NCI-H345 (cell line): ENCODE measurements around the gene KRT80.
"Not testable (repeated sequence)": the region's sequence is repeated elsewhere in the genome, so short reads cannot be mapped to it uniquely, and the experiment has no call there.

ENCODE experiments used
- DNase-seq: peaks from one replicate; lab custom pipeline; 2025; lab: John Stamatoyannopoulos, UW

KRT80 gene

DNA sequence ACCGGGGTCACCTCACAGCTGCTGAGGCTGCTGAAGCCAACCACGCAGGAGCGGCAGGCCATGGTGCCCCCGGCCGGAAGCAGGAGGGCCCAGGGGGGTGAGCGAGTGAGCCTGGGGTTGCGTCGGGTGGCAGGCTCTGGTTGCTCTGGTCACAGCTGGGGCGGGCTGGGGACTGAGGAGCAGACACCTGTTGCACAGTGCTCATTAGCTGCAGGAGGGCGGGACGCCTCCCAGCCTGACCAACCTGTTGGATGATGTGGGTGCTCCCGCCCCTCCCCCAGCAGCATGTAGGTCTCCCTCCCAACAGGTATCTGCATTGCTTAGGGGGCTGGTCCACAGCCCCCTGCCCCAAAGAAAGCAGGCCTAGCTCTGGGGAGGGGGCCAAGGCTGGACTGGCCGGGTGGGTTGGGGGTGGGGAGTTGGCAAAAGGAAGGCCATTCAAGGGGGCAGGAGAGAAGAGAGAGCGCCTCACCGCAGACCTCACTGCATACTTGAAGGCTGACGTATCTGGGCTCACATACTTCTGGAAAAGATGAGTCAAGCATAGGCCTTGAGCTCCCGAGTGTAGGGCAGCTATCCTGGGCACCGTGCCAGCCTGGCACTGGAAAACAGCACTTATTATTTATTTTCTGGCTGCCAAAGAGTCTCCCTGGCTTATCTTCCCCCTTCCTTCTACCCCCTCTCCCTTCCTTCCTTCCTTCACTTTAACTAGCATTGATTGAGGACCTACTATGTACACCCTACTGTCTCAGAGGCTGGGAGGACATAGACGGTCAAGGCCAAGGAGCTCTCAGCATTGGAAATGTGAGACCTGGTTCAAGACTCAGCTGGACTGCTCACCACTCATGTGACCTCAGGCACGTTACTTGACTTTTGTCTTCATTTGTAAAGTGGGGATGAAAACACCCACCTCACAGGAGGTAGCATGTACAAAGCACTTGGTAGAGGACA lies at the start of gene KRT80:
Gene KRT80, minus strand, starts transcription at position 174 of the 951 bp plus-strand sequence. Its CDS starts 112 bp downstream, at position 62.
- peak; percentile 94 for DNase-seq

DNA sequence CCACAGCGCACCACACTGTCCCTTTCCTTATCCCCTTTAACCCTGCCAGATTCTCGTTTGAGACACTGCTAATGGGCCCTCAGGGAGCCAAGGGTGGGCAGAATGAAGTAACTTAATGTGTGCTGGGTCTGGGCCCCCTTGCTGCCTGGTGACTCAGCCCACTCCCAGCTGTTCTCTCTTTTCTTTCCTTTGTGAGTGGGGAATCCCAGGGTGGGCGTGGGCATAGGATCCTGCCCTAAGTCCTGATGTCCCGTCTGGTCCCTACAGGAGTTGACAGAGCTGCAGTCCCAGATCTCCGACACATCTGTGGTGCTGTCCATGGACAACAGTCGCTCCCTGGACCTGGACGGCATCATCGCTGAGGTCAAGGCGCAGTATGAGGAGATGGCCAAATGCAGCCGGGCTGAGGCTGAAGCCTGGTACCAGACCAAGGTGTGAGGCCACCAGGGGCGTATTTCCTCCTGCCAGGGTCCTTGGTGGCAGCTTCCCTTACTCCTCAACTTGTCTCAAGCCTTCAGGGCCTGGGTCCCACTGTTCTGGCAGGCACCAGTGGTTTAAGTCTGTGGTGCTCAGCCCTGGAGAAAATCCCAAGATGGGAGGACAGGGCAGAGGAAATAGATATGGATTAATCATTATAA lies 49.5 kb upstream of the KRT80 start:
- DNase-seq = no peak

DNA sequence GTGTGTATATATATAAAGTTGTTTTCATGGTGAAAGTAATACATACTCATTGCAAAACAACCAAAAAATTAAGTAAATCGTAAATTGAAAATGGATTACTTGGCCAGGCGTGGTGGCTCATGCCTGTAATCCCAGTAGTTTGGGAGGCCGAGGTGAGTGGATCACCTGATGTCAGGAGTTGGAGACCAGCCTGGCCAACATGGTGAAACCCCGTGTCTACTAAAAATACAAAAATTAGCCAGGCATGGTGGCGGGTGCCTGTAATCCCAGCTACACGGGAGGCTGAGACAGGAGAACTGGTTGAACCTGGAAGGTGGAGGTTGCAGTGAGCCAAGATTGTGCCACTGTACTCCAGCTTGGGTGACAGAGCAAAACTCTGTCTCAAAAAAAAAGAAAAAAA lies 48.4 kb upstream of the KRT80 start:
- DNase-seq = not testable (repeated sequence)

DNA sequence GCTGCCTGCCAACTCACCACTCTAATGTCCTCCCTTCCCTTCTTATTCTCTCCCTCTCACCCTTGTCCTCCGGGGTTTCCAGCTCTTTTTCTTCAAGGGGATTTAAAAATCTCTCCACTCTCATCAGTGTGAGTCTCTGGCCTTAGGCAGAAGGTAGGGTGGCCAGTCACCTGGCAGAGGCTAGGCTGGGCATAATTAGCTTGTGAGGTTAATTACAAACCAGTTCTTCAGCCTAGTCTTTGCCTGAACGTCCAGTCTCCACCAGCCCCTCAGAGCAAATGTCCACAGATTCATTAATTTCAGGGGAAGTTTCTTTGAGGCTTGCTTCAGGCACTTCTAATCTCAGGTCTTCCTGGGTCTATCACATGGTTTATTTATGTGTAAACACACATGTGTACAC lies 48.0 kb upstream of the KRT80 start:
- no peak for DNase-seq

DNA sequence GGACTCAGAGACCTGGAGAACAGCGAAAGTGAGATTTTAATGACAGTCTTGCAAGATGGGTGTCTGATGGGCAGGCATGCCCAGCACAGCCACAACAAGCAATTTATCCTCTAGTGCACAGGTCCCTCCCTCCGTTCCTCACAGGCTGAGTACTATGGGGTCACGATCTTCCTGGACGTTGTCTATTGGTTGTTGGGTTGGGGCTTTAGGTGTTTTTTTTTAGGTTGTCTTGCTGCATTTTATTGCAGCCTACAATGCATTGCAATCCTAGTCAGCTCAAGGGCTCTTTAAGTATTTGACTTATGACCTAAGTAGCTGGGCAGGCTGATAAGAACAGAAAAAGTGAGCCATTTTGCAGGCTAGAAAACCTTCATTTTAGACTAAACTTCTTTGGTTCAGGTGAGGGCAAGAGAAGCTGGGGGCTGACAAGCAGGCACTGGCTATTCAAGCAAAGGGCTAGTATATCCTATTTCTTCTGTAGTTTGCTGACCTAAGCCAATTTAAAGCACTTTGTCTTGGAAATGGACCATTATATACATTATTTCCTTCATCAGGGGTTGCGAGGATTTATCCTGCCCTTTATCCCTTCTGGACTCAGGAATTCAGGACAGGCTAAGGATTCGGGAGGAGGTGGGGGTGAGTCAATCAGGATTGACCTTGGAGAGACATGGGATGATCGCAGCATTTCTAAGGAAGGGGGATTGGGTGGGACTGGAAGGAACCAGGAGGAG lies 47.3 kb upstream of the KRT80 start:
- no peak for DNase-seq

DNA sequence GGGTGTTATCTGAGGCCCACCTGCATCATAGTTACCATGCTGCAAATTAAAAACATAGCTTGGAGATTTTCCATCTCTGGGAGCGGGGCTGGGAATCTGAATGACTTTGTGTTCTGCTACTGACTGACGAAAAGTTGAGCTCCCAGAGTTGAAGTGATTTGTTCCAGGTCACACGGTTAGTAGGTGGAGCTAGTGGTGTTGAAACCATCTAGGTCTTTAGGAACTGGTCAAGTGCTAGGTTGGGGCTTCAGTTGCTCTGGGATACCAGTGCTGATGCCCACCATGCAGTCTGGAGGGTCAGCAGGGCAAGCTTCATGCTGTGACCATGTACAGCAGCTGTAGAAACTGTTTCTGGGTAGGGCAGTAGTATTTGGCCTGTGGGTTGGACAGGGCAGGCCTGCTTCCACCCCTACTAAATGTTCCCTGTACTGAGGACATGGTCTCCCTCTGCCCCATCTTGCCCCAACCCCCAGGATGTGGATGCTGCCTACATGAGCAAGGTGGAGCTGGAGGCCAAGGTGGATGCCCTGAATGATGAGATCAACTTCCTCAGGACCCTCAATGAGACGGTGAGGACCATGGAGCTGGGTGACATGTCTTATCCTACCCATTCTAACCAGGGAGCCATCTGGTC lies 46.5 kb upstream of the KRT80 start:
- no peak for DNase-seq

DNA sequence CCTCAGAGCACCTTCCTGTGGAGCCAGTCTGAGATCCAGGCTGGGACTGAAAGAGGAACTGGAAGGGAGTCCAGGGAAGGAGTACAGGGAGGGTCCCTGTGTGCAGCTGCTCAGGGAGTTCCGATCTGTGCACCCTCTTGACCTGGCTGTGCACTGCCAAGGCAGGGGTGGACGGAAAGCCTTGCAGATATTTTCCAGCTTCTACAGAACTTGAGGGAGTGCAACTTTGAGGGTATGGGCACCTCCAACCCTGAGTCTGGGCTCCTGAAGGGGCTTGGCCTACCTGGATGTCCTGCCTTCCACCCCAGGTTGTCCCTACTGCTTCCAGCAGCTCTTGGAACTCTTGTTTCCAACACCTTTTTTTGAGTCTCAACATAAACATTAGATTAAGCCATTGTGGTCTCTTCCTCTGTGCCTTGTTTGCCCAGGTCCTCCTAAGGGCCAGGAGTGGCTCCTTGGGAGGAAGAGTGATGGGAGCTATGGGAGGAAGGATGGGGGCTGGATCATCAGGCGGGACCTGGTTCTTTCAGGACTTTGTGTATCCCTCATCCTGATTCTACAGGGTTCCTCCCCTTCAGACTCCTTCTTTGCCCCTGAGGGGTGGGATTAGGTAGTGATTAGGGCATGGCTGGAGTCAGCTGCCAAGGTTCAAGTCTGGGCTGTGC lies 44.7 kb upstream of the KRT80 start:
- DNase-seq = no peak

DNA sequence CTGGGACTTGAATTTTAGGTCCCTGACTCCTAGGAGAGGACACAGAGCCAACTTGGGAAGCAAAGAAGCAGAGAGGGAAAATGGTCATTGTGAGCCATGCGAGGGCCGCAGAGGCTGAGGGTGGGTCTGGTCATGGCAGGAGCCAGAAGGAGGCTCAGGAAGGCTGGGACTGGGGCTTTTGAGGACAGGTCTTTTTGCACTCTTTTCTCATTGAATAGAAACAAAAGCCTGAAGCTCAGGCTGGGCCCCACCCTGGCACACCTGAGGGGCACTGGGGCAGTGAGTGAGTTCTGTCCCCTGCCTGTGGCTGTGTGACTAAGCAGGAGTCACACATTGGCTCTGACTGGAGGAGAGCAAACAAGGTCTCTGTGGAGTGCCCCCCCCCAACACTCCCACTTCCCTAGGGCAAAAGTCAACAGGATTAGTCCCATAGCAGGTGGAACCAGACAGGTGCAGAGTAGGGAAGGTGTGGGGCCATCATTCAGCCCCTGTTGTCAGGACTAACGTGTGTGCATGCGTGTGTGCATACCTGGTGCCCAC lies 44.1 kb upstream of the KRT80 start:
- peak; percentile 85 for DNase-seq

DNA sequence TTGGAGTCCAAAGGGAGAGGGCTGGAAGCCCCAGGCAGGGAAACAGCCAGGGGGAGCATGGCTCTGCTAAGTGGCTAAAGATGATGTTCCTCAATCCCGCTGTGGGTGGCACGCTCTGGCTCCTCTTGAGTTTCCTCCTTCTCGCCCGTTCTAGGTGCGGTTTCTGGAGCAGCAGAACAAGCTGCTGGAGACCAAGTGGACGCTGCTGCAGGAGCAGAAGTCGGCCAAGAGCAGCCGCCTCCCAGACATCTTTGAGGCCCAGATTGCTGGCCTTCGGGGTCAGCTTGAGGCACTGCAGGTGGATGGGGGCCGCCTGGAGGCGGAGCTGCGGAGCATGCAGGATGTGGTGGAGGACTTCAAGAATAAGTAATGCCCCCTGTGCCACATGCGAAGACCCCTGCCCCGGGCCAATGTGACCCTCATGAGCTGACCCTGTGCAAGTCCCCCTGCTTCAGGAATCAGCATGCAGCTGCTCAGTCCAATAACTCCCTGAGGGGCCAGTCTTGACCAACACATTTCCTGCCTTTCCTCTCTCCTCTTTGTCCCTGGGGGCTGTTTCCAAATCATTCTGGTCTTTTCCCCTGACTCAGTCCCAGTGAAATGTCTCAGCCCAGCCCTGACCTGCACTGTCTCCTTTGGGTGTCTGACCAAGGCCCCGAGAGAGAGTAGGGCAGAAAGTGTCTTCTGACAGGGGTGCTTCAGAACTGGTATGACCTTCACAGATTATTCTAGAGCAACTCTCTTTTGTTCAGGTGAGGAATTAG lies 43.4 kb upstream of the KRT80 start:
- DNase-seq = no peak

DNA sequence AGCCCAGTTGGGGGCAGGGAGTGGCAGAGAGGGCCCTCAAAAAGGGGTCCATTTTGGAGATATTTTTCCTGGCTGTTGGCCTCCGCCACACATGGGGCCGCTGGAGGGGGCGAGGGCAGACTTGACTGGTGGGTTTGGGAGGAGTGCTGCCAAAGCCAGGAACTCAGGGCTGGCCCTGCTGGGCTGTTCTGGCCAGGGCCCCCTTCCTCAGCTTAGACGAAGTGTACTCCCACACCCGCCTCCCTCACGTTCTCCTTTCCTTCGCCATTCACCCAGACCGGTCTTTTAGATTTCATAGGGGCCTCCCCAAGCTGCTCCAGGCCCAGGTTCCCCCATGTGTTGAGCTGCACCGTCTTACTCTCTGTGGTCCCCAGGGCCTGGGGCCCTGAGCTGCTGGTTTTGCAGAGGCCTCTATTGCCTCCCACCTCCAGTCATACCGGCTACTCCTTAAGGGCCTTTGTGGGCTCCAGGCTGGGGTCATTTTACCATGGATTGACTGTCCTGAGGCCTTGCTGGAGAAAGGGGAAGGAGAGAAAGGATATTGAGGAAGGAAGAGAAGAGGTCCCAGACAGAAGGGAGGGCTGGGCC lies 42.5 kb upstream of the KRT80 start:
- DNase-seq = no peak

DNA sequence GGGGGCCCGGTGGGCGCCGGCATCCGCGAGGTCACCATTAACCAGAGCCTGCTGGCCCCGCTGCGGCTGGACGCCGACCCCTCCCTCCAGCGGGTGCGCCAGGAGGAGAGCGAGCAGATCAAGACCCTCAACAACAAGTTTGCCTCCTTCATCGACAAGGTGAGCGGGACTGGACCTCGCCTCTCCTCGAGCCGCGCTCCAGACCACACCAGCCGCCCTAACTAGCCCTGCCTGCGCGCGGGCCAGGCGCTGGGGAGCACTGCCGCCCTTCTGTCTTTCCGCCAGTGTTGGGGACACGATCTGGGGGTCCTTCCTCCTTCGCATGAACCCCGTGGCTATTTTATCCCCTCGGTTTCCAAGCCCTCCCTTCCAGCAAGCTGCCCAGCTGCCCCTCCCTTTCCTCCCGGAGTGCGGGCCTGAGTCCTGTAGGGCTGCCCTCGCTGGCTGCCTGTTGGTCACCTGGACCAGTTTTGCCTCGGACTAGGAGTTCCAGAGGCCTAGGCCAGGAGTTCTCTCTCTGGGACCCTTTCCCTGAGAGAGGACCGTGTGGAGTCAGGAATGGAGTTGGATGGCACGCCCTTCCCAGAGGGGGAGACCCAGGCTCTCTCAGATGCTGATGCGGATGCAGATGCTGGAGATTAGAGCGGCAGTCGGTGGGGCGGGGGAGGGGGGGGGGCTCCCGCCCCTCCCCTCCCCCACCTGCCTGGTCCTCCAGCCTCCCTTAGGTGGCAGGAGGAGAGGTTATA lies 41.8 kb upstream of the KRT80 start:
- no peak for DNase-seq

DNA sequence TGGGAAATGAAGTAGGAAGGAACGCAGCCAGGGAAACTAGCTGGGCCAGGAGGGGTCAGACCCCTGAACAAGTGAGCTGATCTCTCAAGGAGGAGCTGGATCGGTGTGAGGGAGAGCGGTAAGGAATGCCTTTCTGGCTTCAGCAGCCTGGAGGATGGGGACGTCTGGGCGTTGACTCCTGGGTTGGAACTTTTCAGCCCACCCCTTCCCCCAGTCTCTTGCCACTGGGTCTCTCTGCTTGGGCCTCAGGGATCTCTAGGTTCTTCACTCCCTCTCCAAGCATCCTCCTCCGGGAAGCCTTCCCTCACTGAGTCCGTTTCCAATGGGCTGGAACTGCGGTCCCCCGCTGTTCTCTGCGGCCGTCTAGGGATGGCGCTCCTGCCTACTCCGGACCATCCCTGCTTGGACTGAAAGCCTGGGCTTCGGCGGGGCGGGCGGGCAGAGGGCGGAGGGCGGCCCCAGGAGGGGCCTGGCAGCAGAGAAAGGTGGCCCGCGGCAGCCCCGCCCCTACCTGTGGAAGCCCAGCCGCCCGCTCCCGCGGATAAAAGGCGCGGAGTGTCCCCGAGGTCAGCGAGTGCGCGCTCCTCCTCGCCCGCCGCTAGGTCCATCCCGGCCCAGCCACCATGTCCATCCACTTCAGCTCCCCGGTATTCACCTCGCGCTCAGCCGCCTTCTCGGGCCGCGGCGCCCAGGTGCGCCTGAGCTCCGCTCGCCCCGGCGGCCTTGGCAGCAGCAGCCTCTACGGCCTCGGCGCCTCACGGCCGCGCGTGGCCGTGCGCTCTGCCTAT lies 41.1 kb upstream of the KRT80 start, which contains the start of gene KRT7:
Gene KRT7, plus strand, starts transcription at position 570 of the 788 bp plus-strand sequence. Its CDS starts 54 bp downstream, at position 624.
- no peak for DNase-seq

DNA sequence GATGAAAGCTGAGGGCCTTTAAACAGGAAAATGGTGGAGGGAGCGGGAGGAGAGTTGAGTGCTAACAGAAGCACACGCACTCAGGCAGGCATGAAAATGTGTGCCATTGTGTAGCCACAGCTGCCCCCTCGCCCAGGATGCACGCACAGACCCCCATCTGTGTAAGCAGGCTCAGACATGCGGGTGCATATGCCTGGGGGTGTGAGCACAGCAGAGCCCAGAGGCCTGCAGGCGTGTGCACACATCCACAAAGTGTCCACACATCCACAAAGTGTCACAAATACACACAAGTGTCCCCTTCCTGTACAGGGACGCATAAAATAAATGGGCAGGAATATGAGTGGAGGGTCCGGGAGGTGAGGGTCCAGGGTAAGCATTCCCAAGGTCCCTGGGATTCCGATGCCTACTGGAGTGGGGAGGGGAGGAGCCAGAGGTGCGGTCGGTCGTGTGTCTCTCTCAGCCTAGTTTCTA lies 40.4 kb upstream of the KRT80 start:
- peak; percentile 79 for DNase-seq

DNA sequence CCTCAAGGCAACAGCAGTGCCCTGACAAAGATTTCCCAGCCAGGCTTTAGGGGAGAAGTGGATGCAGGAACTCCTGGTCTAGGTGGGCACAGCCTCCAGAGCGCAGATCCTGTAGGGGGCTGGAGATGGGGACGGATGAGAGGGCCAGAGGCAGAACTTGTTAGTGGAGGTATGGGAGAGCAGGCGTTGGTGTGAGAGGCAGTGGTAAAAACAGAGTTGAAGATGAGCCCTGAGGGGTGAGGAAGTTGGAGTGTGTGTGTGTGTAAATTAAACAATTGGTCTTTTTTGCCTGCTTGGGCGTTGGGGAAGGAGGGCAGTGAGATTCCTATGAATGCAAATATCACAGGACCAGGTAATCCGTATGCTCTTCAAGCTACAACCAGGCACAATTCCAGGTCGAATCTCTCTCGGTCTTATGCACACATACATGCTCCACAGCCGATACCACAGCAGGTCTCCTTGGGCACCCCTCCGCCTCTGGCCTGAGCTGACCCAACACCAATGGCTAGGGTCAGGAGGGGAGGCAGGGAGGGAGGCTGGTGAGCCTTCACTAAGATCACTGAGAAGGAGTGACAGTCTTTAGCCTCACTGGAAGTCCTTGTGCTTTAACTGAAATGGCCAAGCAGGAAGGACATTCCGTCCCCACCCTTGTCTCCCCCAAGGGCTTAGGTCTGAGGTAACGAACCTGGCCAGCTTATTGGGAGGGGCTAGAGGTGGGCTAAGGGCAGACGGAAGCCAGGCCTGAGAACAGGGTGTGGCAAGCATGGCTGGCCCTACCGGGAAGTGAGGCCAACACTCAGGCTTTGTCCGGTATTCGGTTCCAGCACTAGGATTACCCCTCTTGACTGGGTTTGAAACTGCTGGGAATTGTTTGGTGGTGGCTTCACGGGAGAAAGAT lies 39.7 kb upstream of the KRT80 start:
- DNase-seq = no peak

DNA sequence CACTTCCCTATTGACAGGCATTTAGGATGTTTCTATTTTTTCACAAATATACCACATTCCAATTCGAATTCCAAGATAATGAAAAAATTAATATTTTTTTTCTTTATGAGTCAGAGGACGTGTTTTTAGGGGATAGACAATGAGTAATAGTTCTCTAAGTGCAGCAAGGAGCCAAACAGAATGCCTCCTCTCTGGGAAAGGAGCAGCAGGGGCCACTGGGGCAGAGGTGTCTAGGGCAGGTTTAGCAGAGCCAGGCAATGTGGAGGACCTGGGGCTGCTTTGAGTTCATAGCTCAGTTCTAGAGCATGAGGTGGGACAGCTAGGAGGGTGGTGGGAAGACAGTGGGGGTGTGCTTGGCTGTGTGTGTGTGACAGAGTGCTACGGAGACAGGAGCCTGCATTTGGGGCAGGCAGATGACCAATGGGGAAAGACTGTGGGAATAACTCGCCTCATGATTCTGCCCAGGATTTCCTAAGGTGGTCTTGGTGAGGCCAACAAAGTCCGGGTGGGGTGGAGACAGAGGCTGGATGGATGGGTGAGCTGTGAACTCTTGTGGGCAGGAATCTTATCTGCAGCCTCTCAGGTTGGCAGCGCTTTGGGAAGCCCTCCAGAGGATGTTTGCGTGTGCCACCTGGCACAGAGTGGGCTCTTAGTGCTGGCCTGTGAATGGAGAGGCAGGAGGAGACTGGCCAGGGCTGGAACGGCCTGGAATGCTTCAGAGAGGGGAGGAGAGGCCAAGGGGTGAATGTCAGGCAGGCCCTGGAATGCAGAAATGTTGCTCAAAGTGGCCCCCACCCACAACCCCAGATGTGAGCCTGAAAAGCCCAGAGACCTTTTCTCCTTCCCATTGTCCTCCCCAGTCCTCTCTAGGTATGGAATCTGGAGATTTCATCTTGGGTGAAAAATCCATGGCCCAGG lies 38.8 kb upstream of the KRT80 start:
- DNase-seq = peak; percentile 14

DNA sequence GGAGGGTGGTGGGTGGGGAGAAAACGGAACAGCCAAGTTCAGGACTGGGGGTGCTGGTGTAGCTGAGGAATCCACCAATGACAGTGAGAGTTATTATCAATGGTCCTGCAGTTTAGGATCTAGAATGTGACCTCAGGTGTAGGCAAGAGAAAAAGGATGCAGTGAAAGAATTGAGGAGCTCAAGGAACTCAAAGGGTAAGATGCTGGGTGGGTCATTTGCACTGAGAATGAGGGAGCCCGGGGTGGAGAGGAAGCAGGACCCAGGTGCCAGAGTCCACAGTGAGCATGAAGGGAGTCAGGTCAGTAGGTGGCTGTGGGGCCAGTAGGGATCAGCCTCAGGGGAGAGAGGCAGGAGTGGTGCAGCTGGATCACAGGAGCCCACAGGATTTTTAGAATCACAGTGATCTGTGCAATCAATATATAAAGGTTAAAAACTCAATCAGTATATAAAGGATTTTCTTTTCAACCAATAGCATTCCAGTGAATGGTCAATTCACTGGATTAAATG lies 38.1 kb upstream of the KRT80 start:
- DNase-seq = no peak
